GM12878 (cell line): ENCODE results near the gene PTGIS. TPM values are rescaled to one million over a fixed set of nuclear protein-coding genes. Genes with fewer than 3 reads are reported as not detected.

Experiments used
- ATAC-seq: fragments of 200-7000 bp; cut with Tn5 transposase; 3 replicates; pipeline ENCODE4 v1.9.1; 2020; ENCODE audit warnings: mild to moderate bottlenecking, moderate library complexity
- BruUV-seq: library from RNA; stranded (reverse); fragments of 400-500 nt; replicated peaks from 2 replicates; lab custom pipeline; 2021; lab: Mats Ljungman, UMichigan
- CTCF ChIA-PET: fragments of 300-600 bp; sonication (Branson Sonifier 250); formaldehyde crosslinking; extraction: SDS; loops from one replicate; lab custom pipeline; 2021; ENCODE audit warnings: inconsistent platforms; lab: Yijun Ruan, JAX
- POLR2A ChIA-PET: fragments of 350-600 bp; formaldehyde crosslinking; extraction: SDS; loops from one replicate; lab custom pipeline; 2021; ENCODE audit warnings: inconsistent platforms; lab: Charles Lee
- RAD21 ChIA-PET: fragments of 300-600 bp; sonication (Branson Sonifier 250); formaldehyde crosslinking; loops from one replicate; lab custom pipeline; 2023; ENCODE audit warnings: antibody characterized with exemption; ENCODE audit not compliant: unreplicated experiment; lab: Charles Lee
- SMC1A ChIA-PET: fragments of 300-600 bp; sonication (Branson Sonifier 250); formaldehyde crosslinking; loops from one replicate; lab custom pipeline; 2023; ENCODE audit not compliant: unreplicated experiment, uncharacterized antibody; lab: Charles Lee
- DNase-seq: peaks from one replicate; pipeline ENCODE4 v3.0.0-alpha.2; 2011; ENCODE audit warnings: low read depth, low spot score
- FAIRE-seq: peaks from 3 replicates; lab custom pipeline; 2011; peaks lifted over from hg19 to GRCh38; lab: Jason Lieb, UNC
- H2AFZ ChIP-seq: 2 replicates; pipeline ENCODE4 v1.6.0; 2011; ENCODE audit warnings: low read depth, low read length, control low read depth; ENCODE audit not compliant: control insufficient read depth
- H3K27ac ChIP-seq: 2 replicates; pipeline ENCODE4 v1.5.1; 2011; ENCODE audit warnings: control low read depth; ENCODE audit not compliant: control insufficient read depth, insufficient read depth
- H3K27me3 ChIP-seq, 2 experiments: replicated peaks in 1 of 2; 2 replicates each; pipeline versions ENCODE4 v1.6.0 to v1.6.1; 2011; ENCODE audit warnings: low read length in 1 of 2; ENCODE audit not compliant: control insufficient read depth in 2 of 2, insufficient read depth in 2 of 2
- H3K36me3 ChIP-seq, 2 experiments: 2 replicates each; pipeline ENCODE4 v1.5.1; 2011; ENCODE audit warnings: low read length in 1 of 2; ENCODE audit not compliant: control insufficient read depth in 2 of 2, insufficient read depth in 2 of 2
- H3K4me1 ChIP-seq: 2 replicates; pipeline ENCODE4 v1.6.1; 2011; ENCODE audit warnings: mild to moderate bottlenecking, low read length, moderate library complexity, mixed read lengths; ENCODE audit not compliant: control insufficient read depth, insufficient read depth
- H3K4me2 ChIP-seq: 2 replicates; pipeline ENCODE4 v1.6.0; 2011; ENCODE audit warnings: control low read depth; ENCODE audit not compliant: control insufficient read depth, insufficient read depth
- H3K4me3 ChIP-seq: fragments of 200-600 bp; sonication (generic); 2 replicates; pipeline ENCODE4 v1.5.1; 2016
- H3K79me2 ChIP-seq: 2 replicates; pipeline ENCODE4 v1.6.0; 2011; ENCODE audit warnings: low read length; ENCODE audit not compliant: control insufficient read depth, insufficient read depth
- H3K9ac ChIP-seq: 2 replicates; pipeline ENCODE4 v1.8.0; 2011; ENCODE audit warnings: low read length, control low read depth, mixed read lengths; ENCODE audit not compliant: control insufficient read depth, insufficient read depth
- H3K9me3 ChIP-seq: replicated peaks from 3 replicates; pipeline ENCODE4 v1.5.1; 2011; ENCODE audit warnings: mild to moderate bottlenecking, low read length; ENCODE audit not compliant: control insufficient read depth, insufficient read depth
- H4K20me1 ChIP-seq: 2 replicates; pipeline ENCODE4 v1.6.0; 2011; ENCODE audit not compliant: control insufficient read depth, insufficient read depth
- BCL3 ChIP-seq: IDR thresholded peaks from 2 replicates; pipeline ENCODE4 v1.6.1; 2011; ENCODE audit warnings: borderline replicate concordance, low read depth, mild to moderate bottlenecking, moderate library complexity, low read length; ENCODE audit not compliant: insufficient read depth, poor library complexity, severe bottlenecking
- IKZF2 ChIP-seq, 2 experiments: fragments of 450-650 bp; IDR thresholded peaks; 2 replicates each; pipeline ENCODE4 v1.6.1; 2017; ENCODE audit warnings: mild to moderate bottlenecking in 2 of 2, moderate library complexity in 2 of 2
- RAD51 ChIP-seq: fragments of 450-650 bp; IDR thresholded peaks from 2 replicates; pipeline ENCODE4 v1.6.1; 2016; ENCODE audit warnings: moderate library complexity, mild to moderate bottlenecking, inconsistent platforms
- RUNX3 ChIP-seq: IDR thresholded peaks from 2 replicates; pipeline ENCODE4 v1.6.1; 2012; ENCODE audit warnings: low read length, inconsistent platforms
- SKIL ChIP-seq: fragments of 450-650 bp; IDR thresholded peaks from 2 replicates; pipeline ENCODE4 v1.6.1; 2017; ENCODE audit warnings: mild to moderate bottlenecking, low read depth, inconsistent platforms; ENCODE audit not compliant: poor library complexity, severe bottlenecking
- ZNF592 ChIP-seq: fragments of 450-650 bp; IDR thresholded peaks from 2 replicates; pipeline ENCODE4 v1.6.1; 2017; ENCODE audit warnings: mild to moderate bottlenecking, moderate library complexity
- WGBS: methylation state at CpG from one replicate; pipeline ENCODE4 v1.1.6; 2016; ENCODE audit warnings: low lambda C conversion rate; ENCODE audit not compliant: insufficient replicate concordance, insufficient coverage; ENCODE audit errors: missing lambda C conversion rate; 5-methylcytosine and 5-hydroxymethylcytosine counted together
- in situ Hi-C: fragments of 300-500 bp; cut with MboI; formaldehyde crosslinking; loops from 9 replicates; pipeline ENCODE4 v1.14.3; 2018; ENCODE audit warnings: mixed read lengths
- intact Hi-C: fragments of 100-400 bp; cut with micrococcal nuclease; formaldehyde crosslinking; loops from one replicate; pipeline ENCODE4 v1.14.2; 2022; ENCODE audit not compliant: unreplicated experiment
- polyA plus RNA-seq, 11 experiments: library from polyadenylated mRNA; depleted of rRNA in 4 of 11; unstranded in 6 of 11; stranded (reverse) in 5 of 11; fragments of >200 nt; fragmentation: Nextera tagmentation in 4 of 11; fragmentation: Illumina TruSeq in 1 of 11; extraction: Ambion mirVana in 4 of 11; extraction: Trizol in 1 of 11; gene quantifications; 1 replicate in 1 of 11; 2 replicates in 10 of 11; pipeline versions ENCODE4 v1.2.1 to v1.2.3, GENCODE V29; 2011 to 2016; ENCODE audit warnings: inconsistent platforms in 2 of 11, missing spikeins in 2 of 11, low read depth in 1 of 11
- total RNA-seq, 4 experiments: library from RNA; depleted of rRNA in 3 of 4; stranded (reverse); fragments of >200 nt in 3 of 4; fragmentation: Illumina TruSeq in 1 of 4; extraction: Trizol in 1 of 4; gene quantifications; 2 replicates each; pipeline versions ENCODE4 v1.2.1 to v1.2.3, GENCODE V29; 2013 to 2021

Gene PTGIS
- total and polyA plus RNA-seq, 10 of the 15 experiments (the other 5 are each of a cell fraction or from before 2014, with no cell fraction given) = 0.10 TPM; not detected in 9

- RAD21 ChIA-PET = no interaction called here
- Histone ChIP-seq H3K36me3 (no peaks in the 10 kb centered on the region), H3K4me3 (no peak overlapping the region), H3K79me2 (no peaks in the 10 kb centered on the region), H4K20me1 (no peaks in the 10 kb centered on the region), H3K9ac (no peak overlapping the region), H3K4me2 (no peak overlapping the region), H3K27me3 (peaks cover 2 to 5% of the 10 kb centered on the region in 2 experiments; a peak in 3 of 4 replicates), H2AFZ (no peak overlapping the region), H3K4me1 (no peaks in the 10 kb centered on the region), H3K27ac (no peak overlapping the region), H3K9me3 (no peaks in the 10 kb centered on the region)
- SMC1A ChIA-PET = no interaction called here
- WGBS = 51% methylated on average over 8 of the region's 8 CpGs
- in situ Hi-C loops (no loop called here), intact Hi-C loops (no loop called here)
- ATAC-seq = no peak
- DNase-seq = no peak
- CTCF ChIA-PET = interaction anchor here (7.3 kb wide), 1 partner anchor 15 kb away, joined by 40 read pairs; no protein-coding TSS in a partner anchor
- no peak for FAIRE-seq
- BruUV-seq = no TSS peak
- POLR2A ChIA-PET = interaction anchor here (0.7 kb wide), 1 partner anchor 135 kb away, joined by 3 read pairs; no protein-coding TSS in a partner anchor
- no peak for TF ChIP-seq IKZF2 (IDR thresholded peaks at IDR 0.05)
- TF ChIP-seq RUNX3 = no peak
These were observed 9.1 kb downstream of the PTGIS start for GRCh38 chr20:49558826-49559225.

GRCh38 chr20:49557449-49557848 lies 10.5 kb downstream of the PTGIS start:
- H4K20me1 ChIP-seq = no peaks in the 10 kb centered on the region
- ChIA-PET CTCF (interaction anchor here (0.6 to 7.3 kb wide), 4 partner anchors 14 to 649 kb away, joined by 3 to 40 read pairs (median 6); no protein-coding TSS in a partner anchor), SMC1A (interaction anchor here (1.3 kb wide), 1 partner anchor 12 kb away, joined by 3 read pairs; no protein-coding TSS in a partner anchor), POLR2A (no interaction called here), RAD21 (no interaction called here)
- ATAC-seq = no peak
- no peak overlapping the region for H3K9ac ChIP-seq
- in situ Hi-C loops (no loop called here), intact Hi-C loops (no loop called here)
- peaks cover 0 to 2% of the 10 kb centered on the region in 2 experiments; a peak in 3 of 4 replicates for H3K27me3 ChIP-seq
- H3K9me3 ChIP-seq = no peaks in the 10 kb centered on the region
- no peaks in the 10 kb centered on the region for H3K36me3 ChIP-seq
- H3K27ac ChIP-seq = no peak overlapping the region
- WGBS = 53% methylated on average over 5 of the region's 5 CpGs
- no peak overlapping the region for H3K4me3 ChIP-seq
- no TSS peak for BruUV-seq
- H3K4me1 ChIP-seq = no peaks in the 10 kb centered on the region
- no peaks in the 10 kb centered on the region for H3K79me2 ChIP-seq
- H2AFZ ChIP-seq = no peak overlapping the region
- H3K4me2 ChIP-seq = no peak overlapping the region
- DNase-seq = no peak
- FAIRE-seq = no peak
- TF ChIP-seq SKIL (no peak), ZNF592 (no peak), RAD51 (no peak), BCL3 (no peak)
